Measurements from ENCODE around the gene ANTKMT.

DNA sequence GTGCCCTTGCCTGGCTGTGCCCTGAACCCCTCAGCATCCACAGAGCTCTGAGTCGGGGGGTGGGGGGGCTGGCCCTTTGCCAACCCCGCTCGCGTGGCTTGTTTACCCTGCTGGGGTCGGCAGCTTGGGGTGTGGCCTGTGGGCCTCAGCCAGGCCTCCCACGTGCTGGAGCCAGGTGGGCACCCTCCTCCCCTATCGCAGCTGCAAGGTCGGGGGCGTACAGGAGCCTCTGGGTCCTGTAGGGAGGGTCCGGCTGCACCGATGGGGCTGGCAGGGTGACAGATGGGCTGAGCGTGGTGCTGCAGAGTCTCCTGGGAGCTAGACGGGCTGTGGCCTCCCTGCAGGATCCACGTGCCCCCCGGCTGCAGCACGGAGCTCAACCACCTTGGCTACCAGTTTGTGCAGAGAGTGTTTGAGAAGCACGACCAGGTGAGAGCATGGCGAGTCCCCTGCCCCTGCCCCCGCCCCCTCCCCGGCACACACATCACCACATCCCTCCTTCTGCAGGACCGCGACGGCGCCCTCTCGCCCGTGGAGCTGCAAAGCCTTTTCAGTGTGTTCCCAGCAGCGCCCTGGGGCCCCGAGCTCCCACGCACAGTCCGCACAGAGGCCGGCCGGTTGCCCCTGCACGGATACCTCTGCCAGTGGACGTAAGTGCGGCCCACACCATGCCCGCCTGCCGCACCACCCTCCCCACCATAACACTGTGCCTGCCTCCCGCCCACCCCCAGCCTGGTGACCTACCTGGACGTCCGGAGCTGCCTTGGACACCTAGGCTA, 49.4 kb upstream of the ANTKMT start:
- TF ChIP-seq SIN3A (IDR thresholded peaks at IDR 0.05; ENCODE audit: borderline replicate concordance, insufficient read depth, low read length) = no peak
- no peak for TF ChIP-seq TAF1 (IDR thresholded peaks at IDR 0.05; ENCODE audit: borderline replicate concordance, insufficient read depth, low read length)
- no peak for TF ChIP-seq REST (IDR thresholded peaks at IDR 0.05; ENCODE audit: insufficient read depth in 1 of 2, low read depth in 2 of 2, low read length in 2 of 2)
- TF ChIP-seq POLR2AphosphoS5 (IDR thresholded peaks at IDR 0.05; ENCODE audit: low read depth, low read length) = no peak
